Coronary artery (tissue), 2 donors: ENCODE measurements around the gene RTTN.

Source experiments
- DNase-seq: peaks from one replicate; pipeline ENCODE4 v3.0.0-alpha.2; 2017; ENCODE audit warnings: low spot score
- H3K27ac ChIP-seq, 2 donors: fragments of 200-600 bp; sonication (generic); one replicate each; pipeline ENCODE4 v1.5.1; 2016 to 2019
- H3K4me3 ChIP-seq: fragments of 200-600 bp; sonication (generic); 2 replicates; pipeline ENCODE4 v1.5.1; 2016; ENCODE audit warnings: mild to moderate bottlenecking, moderate library complexity
- TF ChIP-seq, protein P1 (sequence below): fragments of 200-600 bp; sonication (generic); IDR thresholded peaks from one replicate; pipeline ENCODE4 v1.5.1; 2019; ENCODE audit warnings: antibody characterized with exemption

The RTTN gene

DNA sequence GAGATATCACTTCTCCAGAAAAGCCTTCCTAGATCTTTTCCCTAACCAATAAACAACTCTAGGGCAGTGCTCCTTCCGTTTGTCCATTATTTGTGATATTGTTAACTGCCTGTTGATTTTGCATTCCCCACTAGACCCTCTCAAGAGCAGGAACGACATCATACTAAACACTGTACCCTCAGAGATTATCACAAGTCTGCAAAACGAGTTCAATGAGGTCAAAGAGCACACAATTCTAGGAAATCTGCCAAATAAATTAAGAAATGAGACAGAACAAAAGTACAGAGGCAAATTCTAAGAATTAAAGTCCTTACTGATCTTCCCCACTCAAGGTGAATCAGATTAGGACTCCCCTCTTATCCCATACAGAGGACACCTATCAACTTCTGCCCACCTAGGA lies 7.6 kb downstream of the RTTN start:
- DNase-seq = no peak
- TF ChIP-seq, protein P1, sequence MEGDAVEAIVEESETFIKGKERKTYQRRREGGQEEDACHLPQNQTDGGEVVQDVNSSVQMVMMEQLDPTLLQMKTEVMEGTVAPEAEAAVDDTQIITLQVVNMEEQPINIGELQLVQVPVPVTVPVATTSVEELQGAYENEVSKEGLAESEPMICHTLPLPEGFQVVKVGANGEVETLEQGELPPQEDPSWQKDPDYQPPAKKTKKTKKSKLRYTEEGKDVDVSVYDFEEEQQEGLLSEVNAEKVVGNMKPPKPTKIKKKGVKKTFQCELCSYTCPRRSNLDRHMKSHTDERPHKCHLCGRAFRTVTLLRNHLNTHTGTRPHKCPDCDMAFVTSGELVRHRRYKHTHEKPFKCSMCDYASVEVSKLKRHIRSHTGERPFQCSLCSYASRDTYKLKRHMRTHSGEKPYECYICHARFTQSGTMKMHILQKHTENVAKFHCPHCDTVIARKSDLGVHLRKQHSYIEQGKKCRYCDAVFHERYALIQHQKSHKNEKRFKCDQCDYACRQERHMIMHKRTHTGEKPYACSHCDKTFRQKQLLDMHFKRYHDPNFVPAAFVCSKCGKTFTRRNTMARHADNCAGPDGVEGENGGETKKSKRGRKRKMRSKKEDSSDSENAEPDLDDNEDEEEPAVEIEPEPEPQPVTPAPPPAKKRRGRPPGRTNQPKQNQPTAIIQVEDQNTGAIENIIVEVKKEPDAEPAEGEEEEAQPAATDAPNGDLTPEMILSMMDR = no peak
- Histone ChIP-seq H3K4me3 (no peak overlapping the region), H3K27ac (no peak overlapping the region)

DNA sequence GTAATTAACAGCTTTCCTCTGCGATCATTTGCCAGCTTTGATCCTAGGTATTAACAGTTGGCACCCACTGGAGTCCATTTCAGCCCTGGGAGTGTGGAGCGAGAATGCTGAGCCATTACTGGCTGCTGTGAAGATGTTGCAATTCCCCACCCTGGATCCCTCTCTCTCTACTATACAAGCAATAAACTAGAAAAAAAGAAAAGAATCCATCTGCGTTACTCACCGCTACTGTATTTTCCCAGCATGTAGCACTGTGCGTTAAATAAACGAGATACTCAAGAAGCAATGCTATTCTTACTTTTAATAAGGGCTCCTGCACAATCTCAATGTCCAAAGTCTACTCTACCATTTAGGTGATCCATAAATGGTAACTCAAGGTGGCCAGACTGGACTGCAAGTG lies 8.5 kb downstream of the RTTN start:
- DNase-seq = no peak
- TF ChIP-seq, protein P1 = no peak
- Histone ChIP-seq H3K27ac (no peak overlapping the region), H3K4me3 (no peak overlapping the region)

DNA sequence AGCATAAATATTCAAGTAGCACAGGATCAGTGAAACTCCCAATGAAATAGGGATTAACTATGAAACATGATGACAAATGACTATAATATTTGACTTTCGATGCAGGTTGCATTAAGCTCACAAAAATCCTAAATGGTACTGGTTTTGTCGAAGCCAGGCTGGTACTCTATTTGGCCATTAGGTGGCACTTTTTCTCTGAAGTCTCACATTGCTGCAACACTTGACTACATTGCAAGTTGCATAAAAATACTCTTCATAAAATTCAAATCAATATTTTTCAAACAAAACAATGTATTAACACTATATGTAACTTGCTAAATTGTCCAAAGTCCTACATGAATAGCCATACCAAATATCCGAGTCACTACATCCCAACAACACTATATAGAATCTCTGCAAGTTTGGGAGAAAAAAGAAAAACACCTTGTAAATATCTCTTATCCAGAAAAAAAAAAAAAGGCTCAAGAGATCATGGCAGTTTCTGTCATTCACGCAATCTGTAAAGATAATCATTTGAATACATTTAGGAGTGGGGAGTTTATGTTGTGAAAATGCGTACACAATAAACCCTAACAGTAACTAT lies 9.5 kb downstream of the RTTN start:
- no peak overlapping the region for H3K4me3 ChIP-seq
- no peak for DNase-seq
- TF ChIP-seq, protein P1 = peak; percentile 44
- no peak overlapping the region for H3K27ac ChIP-seq

DNA sequence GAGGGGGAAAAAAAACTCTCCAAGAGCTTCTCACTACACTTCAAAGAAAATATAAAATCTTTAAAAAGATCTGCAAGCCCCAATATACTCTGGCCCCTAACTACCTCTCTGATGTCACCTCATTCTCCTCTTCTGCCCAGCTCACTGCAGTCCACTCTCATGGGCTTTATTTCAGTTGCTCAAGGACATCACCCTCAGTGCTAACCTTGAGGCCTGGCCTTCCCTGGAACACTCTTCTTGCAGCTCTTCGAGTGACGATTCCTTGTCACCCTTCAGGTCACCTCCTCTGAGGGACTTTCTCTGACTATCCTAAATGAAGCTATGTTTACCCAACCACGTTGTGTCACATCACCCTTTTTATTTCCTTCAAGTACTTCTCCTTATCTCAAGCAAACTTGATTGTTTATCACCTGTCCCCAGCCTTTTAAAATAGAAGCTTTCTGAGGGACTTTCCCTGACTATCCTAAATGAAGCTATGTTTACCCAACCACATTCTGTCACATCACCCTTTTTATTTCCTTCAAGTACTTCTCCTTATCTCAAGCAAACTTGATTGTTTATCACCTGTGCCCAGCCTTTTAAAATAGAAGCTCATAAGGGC lies 10.4 kb downstream of the RTTN start:
- no peak for DNase-seq
- TF ChIP-seq, protein P1 = no peak
- Histone ChIP-seq H3K4me3 (no peak overlapping the region), H3K27ac (no peak overlapping the region)

DNA sequence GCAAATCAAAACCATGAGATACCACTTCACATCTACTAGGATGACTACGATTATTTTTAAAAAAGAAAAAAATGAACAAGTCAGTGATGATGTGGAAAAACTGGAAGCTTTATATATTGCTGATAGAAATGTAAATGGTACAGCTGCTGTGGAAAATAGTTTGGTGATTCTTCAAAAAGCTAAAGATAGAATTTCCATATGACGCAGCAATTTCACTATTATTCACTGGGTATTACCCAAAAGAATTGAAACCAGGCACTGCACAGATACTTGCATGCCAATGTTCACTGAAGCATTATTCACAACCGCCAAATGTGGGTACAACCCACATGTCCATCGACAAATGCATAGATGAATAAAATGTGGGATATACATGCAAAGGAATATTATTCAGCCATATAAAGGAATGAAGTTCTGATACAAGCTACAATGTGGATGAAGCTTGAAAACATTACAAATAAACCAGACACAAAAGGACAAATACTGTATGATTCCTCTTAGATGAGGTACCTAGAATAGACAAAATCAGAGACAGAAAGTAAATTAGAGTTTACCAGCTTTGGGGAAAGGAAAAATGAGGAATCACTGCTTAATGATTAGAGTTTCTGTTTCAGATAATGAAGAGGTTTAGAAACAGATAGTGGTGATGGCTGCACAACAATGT lies 11.1 kb downstream of the RTTN start:
- Histone ChIP-seq H3K4me3 (no peak overlapping the region), H3K27ac (no peak overlapping the region)
- DNase-seq = no peak
- TF ChIP-seq, protein P1 = no peak

DNA sequence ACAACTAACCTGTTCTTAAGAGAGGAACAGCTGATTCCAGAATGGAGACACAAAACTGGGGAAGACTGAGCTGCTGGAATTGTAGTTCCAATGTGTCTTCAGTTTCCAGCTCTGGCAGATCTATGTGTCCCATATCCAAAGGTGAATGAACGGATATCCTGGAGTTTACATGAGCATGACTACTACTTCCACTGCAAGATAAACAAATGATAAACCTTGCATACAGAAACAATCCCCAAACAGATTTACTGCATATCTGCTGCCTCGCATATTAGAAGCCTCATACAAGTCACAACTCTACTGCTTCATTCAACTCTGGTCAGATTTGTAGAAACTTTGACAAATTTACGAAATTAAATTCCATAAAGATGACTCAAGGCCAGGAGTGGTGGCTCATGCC lies 15.0 kb downstream of the RTTN start:
- no peak overlapping the region for H3K4me3 ChIP-seq
- no peak for DNase-seq
- H3K27ac ChIP-seq = no peak overlapping the region
- TF ChIP-seq, protein P1 = no peak

DNA sequence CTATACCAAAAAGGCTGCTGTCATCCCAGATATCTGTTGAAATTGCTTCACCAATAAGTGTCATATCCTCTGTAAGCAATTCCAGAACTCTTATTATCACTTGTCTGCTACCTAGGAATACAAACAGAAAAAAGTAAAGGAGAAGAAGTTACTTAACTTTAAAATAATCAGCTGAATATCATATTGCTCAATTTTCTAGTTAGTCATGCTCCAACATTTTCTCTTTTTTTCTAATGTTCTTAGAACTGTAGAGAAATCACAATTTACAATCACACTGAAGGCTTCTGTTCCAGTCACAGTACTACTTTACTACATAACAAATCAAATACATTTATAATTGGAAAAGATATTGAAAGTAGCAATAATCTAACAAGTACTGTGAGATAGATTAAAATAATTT lies 17.4 kb downstream of the RTTN start:
- Histone ChIP-seq H3K27ac (no peak overlapping the region), H3K4me3 (no peak overlapping the region)
- TF ChIP-seq, protein P1 = no peak
- DNase-seq = no peak
